Measurements from ENCODE around the gene CATSPER3. TPM values are rescaled to one million over a fixed set of nuclear protein-coding genes. Genes with fewer than 3 reads are reported as not detected.

The CATSPER3 gene
- total and polyA plus RNA-seq, 11 donors = 0.38 to 0.98 (median 0.61) TPM; not detected in 2

DNA sequence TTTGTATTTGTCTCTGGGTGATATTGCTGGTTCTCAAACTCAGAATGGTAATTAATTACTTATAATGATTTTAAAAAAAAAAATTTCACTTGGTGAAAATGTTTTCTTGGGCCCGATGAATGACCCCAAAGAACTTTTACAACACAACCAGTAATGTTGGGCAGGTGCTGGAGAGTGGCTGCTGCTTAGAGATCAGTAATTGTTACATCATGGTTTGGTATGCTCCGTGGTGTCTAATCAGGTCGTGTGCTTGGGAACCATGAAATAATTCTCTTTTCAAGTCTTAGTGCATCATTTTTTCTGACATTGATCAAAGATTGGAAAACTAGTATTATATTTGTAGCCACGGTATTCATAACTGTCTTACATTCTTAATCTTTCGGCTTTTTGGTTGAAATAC, 33.5 kb upstream of the CATSPER3 start:
- H3K27ac ChIP-seq = no peak overlapping the region
- no peak overlapping the region for H3K4me3 ChIP-seq
- DNase-seq (no peak), ATAC-seq (no peak)
- TF ChIP-seq, protein P1, sequence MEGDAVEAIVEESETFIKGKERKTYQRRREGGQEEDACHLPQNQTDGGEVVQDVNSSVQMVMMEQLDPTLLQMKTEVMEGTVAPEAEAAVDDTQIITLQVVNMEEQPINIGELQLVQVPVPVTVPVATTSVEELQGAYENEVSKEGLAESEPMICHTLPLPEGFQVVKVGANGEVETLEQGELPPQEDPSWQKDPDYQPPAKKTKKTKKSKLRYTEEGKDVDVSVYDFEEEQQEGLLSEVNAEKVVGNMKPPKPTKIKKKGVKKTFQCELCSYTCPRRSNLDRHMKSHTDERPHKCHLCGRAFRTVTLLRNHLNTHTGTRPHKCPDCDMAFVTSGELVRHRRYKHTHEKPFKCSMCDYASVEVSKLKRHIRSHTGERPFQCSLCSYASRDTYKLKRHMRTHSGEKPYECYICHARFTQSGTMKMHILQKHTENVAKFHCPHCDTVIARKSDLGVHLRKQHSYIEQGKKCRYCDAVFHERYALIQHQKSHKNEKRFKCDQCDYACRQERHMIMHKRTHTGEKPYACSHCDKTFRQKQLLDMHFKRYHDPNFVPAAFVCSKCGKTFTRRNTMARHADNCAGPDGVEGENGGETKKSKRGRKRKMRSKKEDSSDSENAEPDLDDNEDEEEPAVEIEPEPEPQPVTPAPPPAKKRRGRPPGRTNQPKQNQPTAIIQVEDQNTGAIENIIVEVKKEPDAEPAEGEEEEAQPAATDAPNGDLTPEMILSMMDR (IDR thresholded peaks at IDR 0.05) = no peak
- no peak for TF ChIP-seq POLR2A (IDR thresholded peaks at IDR 0.05)
- H3K4me1 ChIP-seq = no peaks in the 10 kb centered on the region
- 93 to 96% (median 95%) methylated on average over 5 of the region's 5 CpGs for WGBS, 4 donors
- intact Hi-C loops (cut with DNase I) = no loop called here
- H3K9me3 ChIP-seq = no peaks in the 10 kb centered on the region
- H3K36me3 ChIP-seq = peaks cover 0 to 68% (median 56%) of the 10 kb centered on the region in 9 donors
- H3K27me3 ChIP-seq = no peaks in the 10 kb centered on the region

GRCh38 chr5:134935711-134936602, 31.8 kb upstream of the CATSPER3 start:
- Histone ChIP-seq H3K4me3 (no peak overlapping the region), H3K27ac (no peak overlapping the region), H3K27me3 (no peaks in the 10 kb centered on the region), H3K36me3 (peaks cover 0 to 67% (median 40%) of the 10 kb centered on the region in 9 donors), H3K9me3 (no peaks in the 10 kb centered on the region), H3K4me1 (no peaks in the 10 kb centered on the region)
- TF ChIP-seq, protein P1 (IDR thresholded peaks at IDR 0.05) = no peak
- TF ChIP-seq POLR2A (IDR thresholded peaks at IDR 0.05) = no peak
- intact Hi-C loops (cut with DNase I) = no loop called here
- ATAC-seq (no peak), DNase-seq (no peak)
- WGBS, 4 donors = 75 to 82% (median 81%) methylated on average over 12 of the region's 12 CpGs

GRCh38 chr5:134937526-134937925, 30.2 kb upstream of the CATSPER3 start:
- H3K27me3 ChIP-seq = no peaks in the 10 kb centered on the region
- no peak for DNase-seq
- intact Hi-C loops (cut with DNase I) = no loop called here
- no peak overlapping the region for H3K27ac ChIP-seq
- H3K4me3 ChIP-seq = no peak overlapping the region
- H3K9me3 ChIP-seq = no peaks in the 10 kb centered on the region
- 91 to 95% (median 91%) methylated on average over 8 of the region's 8 CpGs for WGBS, 4 donors
- no peak for ATAC-seq
- TF ChIP-seq, protein P1 (IDR thresholded peaks at IDR 0.05) = no peak
- TF ChIP-seq POLR2A (IDR thresholded peaks at IDR 0.05) = no peak
- H3K36me3 ChIP-seq = peaks cover 0 to 52% (median 30%) of the 10 kb centered on the region in 9 donors
- H3K4me1 ChIP-seq = no peaks in the 10 kb centered on the region

DNA sequence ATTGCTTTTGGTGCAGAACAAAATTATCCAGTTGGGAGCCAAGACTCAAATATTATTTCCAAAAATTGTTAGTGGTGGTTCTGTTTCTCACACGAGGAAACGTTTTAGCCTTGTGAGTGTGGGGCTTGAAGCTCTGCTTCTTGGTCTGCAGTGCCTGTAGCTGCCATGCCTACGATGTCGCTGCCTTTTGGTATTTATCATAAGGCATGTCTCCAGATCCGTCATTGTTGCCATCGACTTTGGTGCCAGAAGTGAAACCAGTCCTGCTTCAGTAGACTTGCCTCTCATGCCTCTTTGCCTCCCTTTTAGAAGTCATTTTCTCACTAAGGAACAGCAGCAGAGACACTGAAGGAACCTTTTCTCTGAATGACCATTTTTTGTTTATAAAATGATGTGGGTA, 29.7 kb upstream of the CATSPER3 start:
- H3K36me3 ChIP-seq = peaks cover 0 to 47% (median 26%) of the 10 kb centered on the region in 9 donors
- no peaks in the 10 kb centered on the region for H3K4me1 ChIP-seq
- DNase-seq (no peak), ATAC-seq (no peak)
- TF ChIP-seq POLR2A (IDR thresholded peaks at IDR 0.05) = no peak
- TF ChIP-seq, protein P1 (IDR thresholded peaks at IDR 0.05) = no peak
- WGBS, 4 donors = 81 to 89% (median 86%) methylated on average over 6 of the region's 6 CpGs
- intact Hi-C loops (cut with DNase I) = no loop called here
- H3K27me3 ChIP-seq = no peaks in the 10 kb centered on the region
- no peaks in the 10 kb centered on the region for H3K9me3 ChIP-seq
- no peak overlapping the region for H3K4me3 ChIP-seq
- H3K27ac ChIP-seq = no peak overlapping the region

Data from heart left ventricle (tissue), 16 donors.